DMS53 (cell line): ENCODE data around the gene LRRIQ4.

Experiments
- DNase-seq: peaks from one replicate; lab custom pipeline; 2025; lab: John Stamatoyannopoulos, UW

LRRIQ4 gene

DNA sequence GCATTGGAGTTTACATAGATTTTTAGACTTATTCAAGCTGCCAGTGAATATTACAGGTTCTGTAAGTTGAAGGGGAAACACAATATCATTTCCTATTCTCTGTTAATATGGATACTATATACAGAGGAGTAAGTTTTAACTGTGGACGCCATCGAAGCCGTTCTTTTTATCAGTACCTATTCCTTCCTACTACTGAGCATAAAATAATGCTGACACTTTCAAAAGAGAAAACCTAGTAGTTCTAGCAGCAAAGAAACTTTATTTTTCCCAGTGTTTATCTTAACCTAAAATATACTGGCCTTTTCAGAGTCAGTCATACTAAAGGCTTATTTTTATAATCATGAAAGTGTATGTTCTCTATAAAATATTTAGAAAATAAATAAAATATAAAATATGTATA is 42.8 kb downstream of the LRRIQ4 start:
- no peak for DNase-seq

DNA sequence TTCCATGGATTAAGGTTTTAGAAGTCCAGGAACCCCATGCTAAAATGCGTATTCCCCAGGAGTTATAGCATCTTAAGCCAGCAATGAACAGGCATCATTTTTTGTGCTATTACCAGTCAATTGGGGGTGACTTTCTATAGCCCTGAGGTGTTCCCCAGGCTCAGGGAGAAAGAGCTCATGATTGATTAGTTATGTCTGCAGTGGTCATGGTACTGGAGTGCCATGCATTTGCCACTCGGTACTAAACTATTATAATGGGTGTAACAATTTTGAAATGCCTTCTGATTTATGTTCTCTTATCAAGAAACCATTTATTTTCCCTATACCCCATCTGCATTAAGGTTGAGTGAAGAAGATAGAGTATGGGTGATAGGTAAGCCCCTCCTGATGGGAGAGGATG is 45.1 kb downstream of the LRRIQ4 start:
- DNase-seq, result no peak

DNA sequence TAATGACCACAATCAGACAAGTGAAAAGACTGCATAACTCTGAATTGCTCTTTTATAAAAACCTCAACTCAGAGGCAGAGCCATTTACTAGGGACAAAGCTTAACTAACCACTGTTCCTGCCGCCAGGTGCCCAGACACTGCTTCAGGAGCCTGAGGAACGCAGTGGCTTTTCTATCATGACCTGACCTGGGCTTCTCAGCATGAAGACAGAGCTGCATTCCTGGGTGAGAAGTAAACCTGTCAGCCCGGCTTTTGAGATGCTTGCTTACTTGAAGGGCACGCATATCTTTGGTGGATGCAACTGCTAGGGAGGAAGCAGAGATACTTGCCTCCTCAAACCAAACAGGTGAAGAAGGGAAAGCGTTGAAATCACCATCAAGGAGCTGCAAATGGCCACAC is 49.2 kb downstream of the LRRIQ4 start:
- no peak for DNase-seq

DNA sequence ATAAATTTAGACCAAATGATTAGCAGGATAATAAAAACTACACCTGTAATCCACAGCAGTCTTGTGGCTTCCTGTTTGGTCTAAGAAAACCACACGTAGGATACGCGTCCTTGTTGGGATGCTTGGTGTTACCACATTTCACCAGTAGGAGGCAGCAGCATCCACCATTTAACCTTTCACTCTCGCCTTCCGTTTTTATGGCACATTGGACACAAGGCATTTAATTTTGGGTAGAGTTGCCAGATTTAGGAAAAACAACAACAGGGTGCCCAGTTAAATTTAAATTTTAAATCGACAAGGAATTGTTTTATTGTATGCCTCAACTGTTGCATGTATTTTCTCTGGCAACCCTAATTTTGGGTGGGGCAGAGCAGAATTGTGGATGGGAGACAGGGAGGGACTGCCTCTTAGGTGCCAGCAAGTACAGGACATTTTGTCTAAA is 50.8 kb downstream of the LRRIQ4 start:
- DNase-seq, result peak; percentile 80

DNA sequence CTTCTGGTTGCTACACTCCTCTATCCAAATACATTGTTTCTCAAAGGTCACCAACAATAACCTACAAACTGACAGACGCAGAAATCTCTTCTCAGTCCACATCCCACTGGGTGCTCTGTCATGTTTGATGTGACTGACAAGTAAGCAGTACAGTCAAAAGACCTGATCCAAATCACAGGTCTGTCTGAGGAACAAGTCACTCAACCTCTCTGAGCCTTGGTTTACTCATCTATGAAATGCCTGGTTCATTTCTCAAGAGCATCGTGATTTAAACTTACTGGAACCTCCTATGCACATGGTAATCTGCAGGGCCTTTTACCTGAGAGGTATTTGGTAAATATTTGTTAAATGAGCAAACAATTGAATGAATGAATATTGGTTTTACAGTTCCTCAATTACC is 51.6 kb downstream of the LRRIQ4 start:
- no peak for DNase-seq

DNA sequence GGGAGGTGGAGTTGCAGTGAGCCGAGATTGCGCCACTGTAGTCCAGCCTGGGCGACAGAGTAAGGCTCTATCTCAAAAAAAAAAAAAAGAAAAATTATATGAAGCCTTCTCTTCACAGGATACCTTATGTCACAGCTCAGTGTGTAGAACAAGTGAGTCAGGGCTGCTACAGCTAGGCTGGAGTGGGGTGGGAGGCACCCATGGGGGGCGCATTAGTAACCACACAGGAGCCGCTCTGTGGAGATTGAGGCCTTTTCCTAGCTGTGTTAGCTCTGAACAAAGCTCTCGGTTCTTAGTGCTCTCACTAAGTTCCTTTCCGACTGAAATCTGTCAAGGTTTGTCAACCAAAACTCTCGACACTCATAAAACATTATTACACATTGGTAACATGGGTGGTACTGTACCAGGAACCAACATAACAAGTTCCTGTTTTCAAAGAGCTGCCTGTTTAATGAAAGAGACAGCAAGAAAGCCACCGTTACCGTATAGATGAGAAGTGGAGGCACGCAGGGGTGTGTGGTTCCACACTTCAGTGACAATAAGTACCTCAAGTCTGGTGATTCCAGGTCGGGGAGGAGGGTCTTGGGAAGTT is 52.6 kb downstream of the LRRIQ4 start:
- no peak for DNase-seq

DNA sequence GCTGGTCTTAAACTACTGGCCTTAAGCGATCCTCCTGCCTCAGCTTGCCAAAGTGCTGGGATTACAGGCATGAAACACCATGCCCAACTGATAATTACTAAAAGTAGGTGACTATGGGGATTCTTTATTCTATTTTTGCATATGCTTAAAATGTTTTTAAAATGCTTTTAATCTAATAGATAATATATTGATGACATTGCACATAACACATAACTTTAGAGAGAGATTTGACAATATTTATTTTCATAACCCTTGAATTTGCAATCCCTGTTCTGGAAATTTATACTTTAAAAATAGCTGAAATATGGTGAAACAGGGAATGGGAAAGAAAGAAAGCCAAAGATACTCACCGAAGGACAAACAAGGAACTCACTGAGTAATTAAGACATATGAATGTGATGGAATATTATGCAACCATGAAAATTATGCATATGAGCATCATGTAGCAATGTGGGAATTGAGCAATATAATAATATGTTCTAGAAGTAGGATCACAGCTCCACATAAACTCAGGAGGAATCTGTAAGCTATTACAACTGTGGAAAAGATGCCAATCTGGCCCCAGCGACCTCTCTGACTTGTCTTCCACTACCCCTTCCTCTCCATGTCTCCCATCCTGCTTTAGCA is 55.0 kb downstream of the LRRIQ4 start:
- DNase-seq, result no peak

DNA sequence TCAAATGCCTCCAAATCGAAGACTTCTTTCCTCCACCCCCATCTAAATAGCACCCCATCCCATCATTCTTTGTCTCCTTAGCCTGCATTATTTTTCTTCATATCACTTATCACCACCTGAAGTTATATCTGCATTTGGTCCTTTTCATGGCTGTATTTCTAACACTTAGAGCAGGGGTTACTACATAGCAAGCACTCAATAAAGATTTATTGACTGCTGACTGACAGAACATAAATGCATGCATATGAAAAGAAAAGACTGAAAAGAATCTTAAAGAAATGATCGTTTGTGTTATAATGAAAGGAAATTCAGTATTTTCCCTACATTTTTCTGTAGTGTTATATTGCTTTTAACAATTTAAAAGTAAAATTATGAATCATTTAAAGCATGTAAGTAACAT is 55.7 kb downstream of the LRRIQ4 start:
- DNase-seq, result no peak

DNA sequence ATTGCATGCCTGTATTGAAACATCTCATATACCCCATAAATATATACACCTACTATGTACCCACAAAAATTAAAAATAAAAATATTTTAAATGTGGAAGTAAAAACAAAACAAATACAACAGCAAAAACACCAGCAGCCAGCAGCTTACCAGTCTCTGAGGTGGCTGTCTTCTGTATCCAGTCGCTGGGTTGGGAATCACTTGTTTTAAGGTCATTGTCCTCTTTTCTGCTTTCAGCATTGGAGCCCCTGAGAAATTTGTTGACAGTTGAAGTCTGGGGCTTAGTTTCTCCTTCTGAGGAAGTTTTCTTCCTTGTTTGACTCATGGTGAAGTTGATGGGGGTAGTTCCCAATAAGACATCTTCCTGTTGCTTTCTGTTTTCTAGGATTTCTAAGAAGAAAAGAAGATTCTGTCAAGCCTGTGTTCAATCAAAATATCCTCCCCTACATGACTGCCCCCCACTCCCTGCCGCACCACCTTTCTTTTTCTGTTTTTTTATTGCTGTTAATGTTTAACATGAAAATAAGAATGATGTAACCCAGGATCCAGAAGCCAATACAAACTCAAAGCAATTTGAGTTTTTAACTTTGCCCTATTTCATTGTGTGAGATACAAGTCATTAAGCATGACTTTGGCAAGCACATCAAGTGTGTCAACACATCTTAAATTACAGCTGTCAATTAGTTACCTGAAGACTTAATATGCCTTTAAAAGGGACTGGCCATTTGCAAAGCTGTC is 57.0 kb downstream of the LRRIQ4 start, which contains the start of gene LRRC31:
LRRC31 (minus strand) TSS at position 452 of the 737 bp plus-strand sequence; CDS start at position 324, 128 bp downstream.
- DNase-seq, result peak; percentile 30

DNA sequence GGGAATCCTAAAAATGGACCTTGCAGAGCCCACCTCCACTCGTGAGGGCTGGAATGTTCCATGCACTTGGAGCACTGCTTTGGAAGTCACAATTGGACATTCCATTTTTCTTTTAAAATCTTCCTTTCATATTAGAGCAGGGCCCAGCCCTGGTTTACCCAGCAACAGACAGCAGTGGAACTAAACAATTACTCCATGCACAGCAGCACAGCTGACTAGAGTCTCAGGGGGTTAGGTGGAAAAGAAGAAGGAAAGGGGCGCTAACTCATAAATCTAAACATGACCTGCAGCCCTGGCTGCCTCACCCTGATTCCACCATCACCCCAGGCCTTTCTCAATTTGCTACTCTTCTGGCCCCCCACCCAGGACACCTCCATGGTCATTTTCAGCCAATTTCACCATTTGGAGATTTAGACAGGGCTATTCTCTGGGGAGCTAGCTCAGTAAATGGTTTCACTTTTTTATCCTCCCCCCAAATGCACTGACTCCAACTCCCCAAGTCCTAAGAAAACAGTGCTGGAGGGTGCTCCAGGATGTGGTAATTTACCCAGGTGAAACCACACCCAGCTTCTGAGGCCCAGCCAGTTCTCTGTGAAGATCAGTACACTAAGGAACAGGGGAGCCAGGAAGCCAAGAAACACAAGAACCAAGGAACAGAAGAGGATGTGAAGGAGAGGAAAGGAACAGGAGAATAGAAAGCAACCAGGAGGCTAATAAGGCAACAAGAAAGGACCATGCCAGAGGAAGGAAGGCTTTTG is 58.6 kb downstream of the LRRIQ4 start:
- no peak for DNase-seq

DNA sequence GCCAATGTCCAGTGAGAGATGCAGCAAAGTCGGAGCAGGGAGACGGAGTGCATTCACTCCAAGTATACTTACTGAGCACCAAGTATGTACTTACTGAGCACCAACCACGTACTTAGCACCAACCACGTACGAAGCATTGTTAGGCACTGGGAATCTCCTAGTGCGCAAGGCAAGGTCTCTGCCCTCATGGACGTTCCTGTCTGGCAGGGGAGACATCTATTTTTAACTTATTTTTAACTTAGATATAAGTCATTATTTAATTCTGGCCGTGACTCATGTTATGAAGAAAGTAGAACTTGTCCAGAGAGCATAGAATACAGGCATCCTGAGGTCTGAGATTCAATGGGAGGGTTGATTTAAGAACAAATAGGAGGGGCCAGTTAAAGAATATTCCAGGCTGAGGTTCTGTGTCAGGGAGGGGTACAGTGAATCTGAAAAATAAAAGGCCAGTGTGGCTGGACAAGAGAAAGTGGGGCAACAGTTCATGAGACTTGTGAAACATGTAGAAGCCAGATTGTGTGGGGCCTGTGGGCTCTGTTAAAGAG is 66.4 kb downstream of the LRRIQ4 start:
- DNase-seq, result no peak

DNA sequence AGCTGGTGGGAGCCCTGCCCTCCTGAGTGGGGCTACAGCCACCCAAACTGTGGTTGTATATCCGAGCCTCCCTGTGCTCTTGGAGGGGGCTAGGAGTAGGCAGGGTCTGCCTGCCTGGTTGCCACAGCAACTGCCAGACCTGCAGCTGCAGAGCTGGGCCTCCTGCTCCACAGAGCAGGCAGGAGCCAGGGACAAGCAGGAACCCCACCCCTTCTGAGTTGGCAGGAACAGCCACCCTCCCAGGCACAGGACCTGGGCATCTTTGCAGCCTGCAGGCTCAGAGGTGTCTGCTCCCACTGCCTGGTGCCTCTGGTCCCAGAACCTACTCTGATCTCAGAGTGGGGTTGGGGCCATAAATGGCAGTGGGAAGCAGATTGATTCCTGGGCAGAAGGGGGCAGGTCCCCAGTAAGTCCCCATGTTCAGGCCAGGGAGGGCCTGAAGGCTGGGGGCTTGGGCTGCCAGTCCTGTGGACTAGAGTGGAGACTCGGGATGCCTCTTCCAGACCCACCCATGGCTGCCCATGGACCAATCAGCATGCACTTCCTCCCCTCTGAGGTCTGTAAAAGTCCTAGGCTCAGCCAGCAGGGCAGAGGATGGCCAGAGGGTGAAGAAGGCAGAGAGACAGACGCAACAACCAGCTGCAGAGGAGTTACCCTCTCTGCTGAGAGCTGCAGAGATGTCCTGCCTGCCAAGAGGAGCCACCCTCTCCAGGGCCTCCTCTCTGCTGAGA is 67.3 kb downstream of the LRRIQ4 start:
- no peak for DNase-seq

DNA sequence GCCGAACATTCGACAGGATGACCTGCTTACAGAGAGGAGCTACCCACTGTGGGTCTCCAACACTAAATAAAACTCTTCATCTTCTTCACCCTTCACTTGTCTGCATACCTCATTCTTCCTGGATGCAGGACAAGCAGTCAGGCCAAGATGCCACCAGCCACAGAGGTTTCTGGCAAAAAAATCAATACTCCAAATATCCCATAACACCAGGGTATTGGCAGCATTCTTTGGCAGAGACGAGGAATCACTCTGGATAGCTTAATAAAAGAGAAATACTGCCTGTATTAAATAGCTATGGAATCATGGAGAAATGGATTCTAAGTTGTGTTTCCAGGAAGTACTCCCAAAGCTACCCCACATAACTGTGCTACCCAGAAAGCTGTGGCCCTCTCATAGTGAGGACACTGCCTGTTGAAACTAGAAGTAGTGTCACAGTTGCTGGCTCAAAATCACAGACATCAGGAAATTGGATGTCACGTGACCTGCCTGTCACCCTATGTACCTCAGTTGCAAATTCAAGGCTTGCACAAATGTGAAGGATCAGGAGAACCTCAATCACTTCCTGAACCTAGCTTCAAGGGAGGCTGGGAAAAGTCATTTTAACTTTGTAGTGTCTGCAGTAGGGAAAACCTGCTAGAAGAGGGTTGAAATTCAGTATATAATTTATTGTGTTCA is 68.0 kb downstream of the LRRIQ4 start:
- DNase-seq, result no peak

DNA sequence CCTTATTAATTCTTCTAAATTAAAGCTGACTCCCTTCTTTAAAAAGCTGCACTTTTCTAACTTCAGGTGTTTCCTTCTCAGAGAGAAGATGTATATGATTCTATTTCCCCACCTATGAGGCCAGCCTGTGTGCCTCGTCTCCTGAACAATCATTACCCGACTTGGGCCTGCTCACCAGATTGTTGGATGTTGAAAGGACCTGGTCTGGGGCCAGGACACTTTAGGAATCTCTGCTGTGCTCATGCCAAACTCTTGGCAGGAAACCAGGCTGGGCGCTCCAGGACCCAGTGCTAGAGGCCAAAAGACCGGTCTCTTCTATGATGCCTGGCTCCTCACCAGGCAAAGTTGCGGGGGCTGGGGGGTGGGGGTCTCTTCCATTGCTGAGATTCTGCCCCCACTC is 74.0 kb downstream of the LRRIQ4 start:
- no peak for DNase-seq
